NAMALWA (cell line): Measurements from ENCODE around the gene TDRD1.

ENCODE experiments used
- DNase-seq: peaks from one replicate; pipeline ENCODE4 v3.0.0-alpha.2; 2015; ENCODE audit warnings: low spot score

TDRD1 gene

GRCh38 chr10:114239117-114239993, 60.2 kb downstream of the TDRD1 start, which contains the start of gene VWA2:
TSS of gene VWA2 (plus strand) at chr10:114239254. CDS start at chr10:114248714, 9,460 bp downstream.
- DNase-seq = no peak

- no peak for DNase-seq
Measured at GRCh38 chr10:114239994-114240345, 60.8 kb downstream of the TDRD1 start.

- DNase-seq = no peak
Measured at GRCh38 chr10:114242235-114242634, 63.1 kb downstream of the TDRD1 start.

- no peak for DNase-seq
Measured at GRCh38 chr10:114243661-114244060, 64.5 kb downstream of the TDRD1 start.

GRCh38 chr10:114244126-114244525, 65.0 kb downstream of the TDRD1 start:
- DNase-seq = no peak

GRCh38 chr10:114245121-114245791, 66.1 kb downstream of the TDRD1 start:
- no peak for DNase-seq

GRCh38 chr10:114246679-114247305, 67.6 kb downstream of the TDRD1 start:
- DNase-seq = no peak

- DNase-seq = no peak
Measured at GRCh38 chr10:114250236-114250635, 71.1 kb downstream of the TDRD1 start.

- no peak for DNase-seq
Measured at GRCh38 chr10:114250716-114251115, 71.6 kb downstream of the TDRD1 start.

- DNase-seq = no peak
Measured at GRCh38 chr10:114252092-114252491, 72.9 kb downstream of the TDRD1 start.

- peak; percentile 22 for DNase-seq
Measured at GRCh38 chr10:114252883-114253282, 73.7 kb downstream of the TDRD1 start.

- peak; percentile 13 for DNase-seq
Measured at GRCh38 chr10:114255227-114255626, 76.1 kb downstream of the TDRD1 start.

- no peak for DNase-seq
Measured at GRCh38 chr10:114256008-114256765, 77.0 kb downstream of the TDRD1 start.

GRCh38 chr10:114256822-114257221, 77.7 kb downstream of the TDRD1 start:
- no peak for DNase-seq

- no peak for DNase-seq
Measured at GRCh38 chr10:114257498-114257897, 78.3 kb downstream of the TDRD1 start.

GRCh38 chr10:114258274-114258840, 79.2 kb downstream of the TDRD1 start:
- no peak for DNase-seq

- no peak for DNase-seq
Measured at GRCh38 chr10:114259824-114260223, 80.7 kb downstream of the TDRD1 start.

GRCh38 chr10:114260366-114260765, 81.2 kb downstream of the TDRD1 start:
- no peak for DNase-seq

GRCh38 chr10:114261076-114261475, 81.9 kb downstream of the TDRD1 start:
- no peak for DNase-seq

GRCh38 chr10:114262496-114262895, 83.3 kb downstream of the TDRD1 start:
- DNase-seq = no peak

- DNase-seq = no peak
Measured at GRCh38 chr10:114265392-114266053, 86.4 kb downstream of the TDRD1 start.
